ENCODE measurements around the gene EPHA8. TPM values are rescaled to one million over a fixed set of nuclear protein-coding genes. Genes with fewer than 3 reads are reported as not detected.

EPHA8 gene
- not detected for total RNA-seq

GRCh38 chr1:22562584-22563583 is at the start of gene EPHA8:
EPHA8 (plus strand) TSS chr1:22563489; CDS start chr1:22563636, 147 bp downstream.
- ChIA-PET CTCF (no interaction called here), POLR2A (no interaction called here)
- H3K4me1 Mint-ChIP-seq (ENCODE audit: low read depth): peaks cover 2% of the 10 kb centered on the region
- H3K36me3 Mint-ChIP-seq: no peaks in the 10 kb centered on the region
- no peak for DNase-seq
- no peak within 1 kb of the TSS for H3K27ac Mint-ChIP-seq
- peaks cover 52% of the 10 kb centered on the region for H3K27me3 Mint-ChIP-seq
- intact Hi-C loops (cut with micrococcal nuclease): no loop called here
- no peak within 1 kb of the TSS for H3K4me3 Mint-ChIP-seq
- H3K9me3 Mint-ChIP-seq: no peaks in the 10 kb centered on the region

- Mint-ChIP-seq H3K9me3 (no peaks in the 10 kb centered on the region), H3K27me3 (no peaks in the 10 kb centered on the region), H3K36me3 (peaks cover 49% of the 10 kb centered on the region), H3K4me1 (ENCODE audit: low read depth) (no peaks in the 10 kb centered on the region), H3K4me3 (no peak overlapping the region), H3K27ac (no peak overlapping the region)
- ChIA-PET POLR2A (no interaction called here), CTCF (no interaction called here)
- DNase-seq: no peak
- intact Hi-C loops (cut with micrococcal nuclease): no loop called here
Measured at GRCh38 chr1:22516906-22517571, 46.2 kb upstream of the EPHA8 start.

GRCh38 chr1:22517956-22518355 is 45.3 kb upstream of the EPHA8 start:
- no peaks in the 10 kb centered on the region for H3K27me3 Mint-ChIP-seq
- DNase-seq: no peak
- POLR2A ChIA-PET: no interaction called here
- H3K27ac Mint-ChIP-seq: no peak overlapping the region
- no peaks in the 10 kb centered on the region for H3K9me3 Mint-ChIP-seq
- CTCF ChIA-PET: no interaction called here
- peaks cover 48% of the 10 kb centered on the region for H3K36me3 Mint-ChIP-seq
- no peak overlapping the region for H3K4me3 Mint-ChIP-seq
- H3K4me1 Mint-ChIP-seq (ENCODE audit: low read depth): no peaks in the 10 kb centered on the region
- intact Hi-C loops (cut with micrococcal nuclease): no loop called here

GRCh38 chr1:22518379-22518778 is 44.9 kb upstream of the EPHA8 start:
- intact Hi-C loops (cut with micrococcal nuclease): no loop called here
- CTCF ChIA-PET: no interaction called here
- no peak overlapping the region for H3K27ac Mint-ChIP-seq
- no peaks in the 10 kb centered on the region for H3K9me3 Mint-ChIP-seq
- no peaks in the 10 kb centered on the region for H3K27me3 Mint-ChIP-seq
- POLR2A ChIA-PET: no interaction called here
- no peaks in the 10 kb centered on the region for H3K4me1 Mint-ChIP-seq (ENCODE audit: low read depth)
- no peak for DNase-seq
- peaks cover 48% of the 10 kb centered on the region for H3K36me3 Mint-ChIP-seq
- no peak overlapping the region for H3K4me3 Mint-ChIP-seq

- Mint-ChIP-seq H3K36me3 (peaks cover 42% of the 10 kb centered on the region), H3K9me3 (no peaks in the 10 kb centered on the region), H3K27ac (no peak overlapping the region), H3K4me3 (no peak overlapping the region), H3K4me1 (ENCODE audit: low read depth) (no peaks in the 10 kb centered on the region), H3K27me3 (no peaks in the 10 kb centered on the region)
- DNase-seq: no peak
- intact Hi-C loops (cut with micrococcal nuclease): no loop called here
- CTCF ChIA-PET: no interaction called here
- POLR2A ChIA-PET: interaction anchor here (0.5 kb wide), 1 partner anchor 239 kb away, joined by 3 read pairs; no protein-coding TSS in a partner anchor
Measured at GRCh38 chr1:22520871-22521270, 42.4 kb upstream of the EPHA8 start.

GRCh38 chr1:22521692-22522091 is 41.6 kb upstream of the EPHA8 start:
- Mint-ChIP-seq H3K4me3 (no peak overlapping the region), H3K27me3 (no peaks in the 10 kb centered on the region), H3K27ac (no peak overlapping the region), H3K36me3 (peaks cover 40% of the 10 kb centered on the region), H3K9me3 (no peaks in the 10 kb centered on the region), H3K4me1 (ENCODE audit: low read depth) (no peaks in the 10 kb centered on the region)
- no peak for DNase-seq
- POLR2A ChIA-PET: interaction anchor here (0.5 to 0.6 kb wide), 2 partner anchors 1154 to 1335 kb away, joined by 3 to 4 read pairs; no protein-coding TSS in a partner anchor
- CTCF ChIA-PET: no interaction called here
- intact Hi-C loops (cut with micrococcal nuclease): no loop called here

GRCh38 chr1:22522221-22522743 is 41.0 kb upstream of the EPHA8 start:
- no peaks in the 10 kb centered on the region for H3K27me3 Mint-ChIP-seq
- no peak overlapping the region for H3K27ac Mint-ChIP-seq
- ChIA-PET POLR2A (interaction anchor here (0.5 kb wide), 1 partner anchor 1155 kb away, joined by 3 read pairs; no protein-coding TSS in a partner anchor), CTCF (no interaction called here)
- intact Hi-C loops (cut with micrococcal nuclease): no loop called here
- no peaks in the 10 kb centered on the region for H3K9me3 Mint-ChIP-seq
- peaks cover 35% of the 10 kb centered on the region for H3K36me3 Mint-ChIP-seq
- no peaks in the 10 kb centered on the region for H3K4me1 Mint-ChIP-seq (ENCODE audit: low read depth)
- no peak for DNase-seq
- no peak overlapping the region for H3K4me3 Mint-ChIP-seq

- Mint-ChIP-seq H3K27me3 (no peaks in the 10 kb centered on the region), H3K4me1 (ENCODE audit: low read depth) (no peaks in the 10 kb centered on the region), H3K9me3 (no peaks in the 10 kb centered on the region), H3K4me3 (no peak overlapping the region), H3K27ac (no peak overlapping the region), H3K36me3 (peaks cover 17% of the 10 kb centered on the region)
- POLR2A ChIA-PET: no interaction called here
- intact Hi-C loops (cut with micrococcal nuclease): no loop called here
- CTCF ChIA-PET: no interaction called here
- DNase-seq: no peak
Measured at GRCh38 chr1:22524481-22524880, 38.8 kb upstream of the EPHA8 start.

GRCh38 chr1:22525211-22525610 is 38.1 kb upstream of the EPHA8 start:
- Mint-ChIP-seq H3K4me1 (ENCODE audit: low read depth) (no peaks in the 10 kb centered on the region), H3K36me3 (peaks cover 14% of the 10 kb centered on the region), H3K4me3 (no peak overlapping the region), H3K9me3 (no peaks in the 10 kb centered on the region), H3K27ac (no peak overlapping the region), H3K27me3 (no peaks in the 10 kb centered on the region)
- intact Hi-C loops (cut with micrococcal nuclease): no loop called here
- no peak for DNase-seq
- ChIA-PET CTCF (no interaction called here), POLR2A (no interaction called here)

GRCh38 chr1:22525646-22526045 is 37.6 kb upstream of the EPHA8 start:
- Mint-ChIP-seq H3K27ac (no peak overlapping the region), H3K36me3 (peaks cover 13% of the 10 kb centered on the region), H3K27me3 (no peaks in the 10 kb centered on the region), H3K4me3 (no peak overlapping the region), H3K9me3 (no peaks in the 10 kb centered on the region), H3K4me1 (ENCODE audit: low read depth) (no peaks in the 10 kb centered on the region)
- intact Hi-C loops (cut with micrococcal nuclease): no loop called here
- CTCF ChIA-PET: no interaction called here
- no peak for DNase-seq
- POLR2A ChIA-PET: no interaction called here

- H3K27ac Mint-ChIP-seq: no peak overlapping the region
- intact Hi-C loops (cut with micrococcal nuclease): no loop called here
Measured at GRCh38 chr1:22526098-22526497, 37.2 kb upstream of the EPHA8 start.

GRCh38 chr1:22526677-22527076 is 36.6 kb upstream of the EPHA8 start:
- H3K4me3 Mint-ChIP-seq: no peak overlapping the region
- DNase-seq: no peak
- no peaks in the 10 kb centered on the region for H3K27me3 Mint-ChIP-seq
- CTCF ChIA-PET: interaction anchor here (0.6 kb wide), 1 partner anchor 96 kb away, joined by 4 read pairs; no protein-coding TSS in a partner anchor
- H3K9me3 Mint-ChIP-seq: no peaks in the 10 kb centered on the region
- no peaks in the 10 kb centered on the region for H3K4me1 Mint-ChIP-seq (ENCODE audit: low read depth)
- peaks cover 11% of the 10 kb centered on the region for H3K36me3 Mint-ChIP-seq
- intact Hi-C loops (cut with micrococcal nuclease): no loop called here
- POLR2A ChIA-PET: no interaction called here
- no peak overlapping the region for H3K27ac Mint-ChIP-seq

More at GRCh38 chr1:22526098-22526497, 37.2 kb upstream of the EPHA8 start:
- Mint-ChIP-seq H3K36me3 (peaks cover 13% of the 10 kb centered on the region), H3K4me3 (no peak overlapping the region), H3K27me3 (no peaks in the 10 kb centered on the region), H3K9me3 (no peaks in the 10 kb centered on the region), H3K4me1 (ENCODE audit: low read depth) (no peaks in the 10 kb centered on the region)
- ChIA-PET POLR2A (no interaction called here), CTCF (no interaction called here)
- no peak for DNase-seq

All from activated CD4-positive, alpha-beta memory T cell treated with anti-CD3 and anti-CD28 coated beads for 36 hours (primary cell).